H54 (cell line): ENCODE data around the gene RBM47.
A peak's percentile ranks its signal among the peaks of the same experiment; 100 is the strongest.
"Not testable (repeated sequence)": the region's sequence is repeated elsewhere in the genome, so short reads cannot be mapped to it uniquely, and the experiment has no call there.

Experiments
- DNase-seq: peaks from one replicate; pipeline ENCODE4 v3.0.0; 2011; ENCODE audit warnings: low spot score, mixed read lengths; ENCODE audit not compliant: insufficient read length
- FAIRE-seq: peaks from 3 replicates; lab custom pipeline; 2011; peaks lifted over from hg19 to GRCh38; lab: Jason Lieb, UNC
- POLR2A ChIP-seq: IDR thresholded peaks from 2 replicates; pipeline ENCODE4 v1.6.1; 2011; ENCODE audit warnings: low read depth, mild to moderate bottlenecking, low read length

RBM47 gene

DNA sequence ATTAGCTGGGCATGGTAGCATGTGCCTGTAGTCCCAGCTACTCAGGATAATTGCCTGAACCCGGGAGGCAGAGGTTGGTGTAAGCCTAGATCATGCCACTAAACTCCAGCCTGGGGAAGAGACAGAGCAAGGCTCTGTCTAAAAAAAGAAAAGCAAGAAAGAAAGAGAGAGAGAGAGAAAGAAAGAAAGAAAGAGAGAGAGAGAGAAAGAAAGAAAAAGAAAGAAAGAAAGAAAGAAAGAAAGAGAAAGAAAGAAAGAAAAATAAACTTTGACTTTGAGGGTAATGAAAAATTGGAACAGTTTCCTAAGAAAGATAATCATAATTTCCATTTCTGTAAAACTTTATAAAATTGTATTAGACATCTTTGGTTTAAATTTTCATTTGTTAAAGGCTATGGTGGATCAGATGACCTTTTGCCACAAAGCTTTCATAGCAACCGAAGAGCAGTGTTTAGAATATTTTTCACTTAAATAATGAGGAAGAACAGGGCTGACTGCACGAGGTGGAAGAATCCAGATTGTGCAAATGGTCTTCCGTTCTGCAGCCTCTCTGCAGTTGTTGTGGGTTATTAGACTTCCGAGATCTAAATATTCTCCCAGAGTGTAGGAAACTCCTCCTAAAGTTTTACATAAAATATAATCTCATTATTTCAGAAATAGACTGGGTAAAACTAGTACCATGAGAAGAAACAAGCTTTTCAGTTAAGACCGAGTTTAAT lies 55.9 kb downstream of the RBM47 start:
- DNase-seq (no peak), FAIRE-seq (no peak)
- no peak for TF ChIP-seq POLR2A

DNA sequence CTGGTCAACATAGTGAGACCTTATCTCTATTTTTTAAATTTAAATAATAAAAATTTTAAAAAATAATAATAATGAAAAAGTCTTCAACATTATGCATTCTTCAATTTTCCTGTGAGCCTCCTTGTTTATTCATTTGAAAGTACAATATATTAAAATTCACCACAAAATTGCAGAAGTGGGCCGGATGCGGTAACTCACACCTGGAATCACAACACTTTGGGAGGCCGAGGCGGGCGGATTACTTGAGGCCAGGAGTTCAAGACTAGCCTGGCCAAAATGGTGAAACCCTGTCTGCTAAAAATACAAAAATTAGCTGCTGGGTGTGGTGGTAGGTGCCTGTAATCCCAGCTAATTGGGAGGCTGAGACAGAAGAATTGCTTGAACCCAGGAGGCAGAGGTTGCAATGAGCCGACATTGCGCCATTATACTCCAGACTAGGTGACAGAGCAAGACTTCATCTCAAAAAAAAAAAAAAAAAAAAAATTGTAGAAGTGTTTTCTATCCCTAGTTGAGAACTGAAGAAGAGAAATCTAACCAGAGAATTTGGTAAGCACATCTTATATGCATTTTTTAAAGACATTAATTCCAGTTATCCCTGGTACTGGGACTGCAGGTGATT lies 56.9 kb downstream of the RBM47 start:
- FAIRE-seq = no peak
- TF ChIP-seq POLR2A = no peak

DNA sequence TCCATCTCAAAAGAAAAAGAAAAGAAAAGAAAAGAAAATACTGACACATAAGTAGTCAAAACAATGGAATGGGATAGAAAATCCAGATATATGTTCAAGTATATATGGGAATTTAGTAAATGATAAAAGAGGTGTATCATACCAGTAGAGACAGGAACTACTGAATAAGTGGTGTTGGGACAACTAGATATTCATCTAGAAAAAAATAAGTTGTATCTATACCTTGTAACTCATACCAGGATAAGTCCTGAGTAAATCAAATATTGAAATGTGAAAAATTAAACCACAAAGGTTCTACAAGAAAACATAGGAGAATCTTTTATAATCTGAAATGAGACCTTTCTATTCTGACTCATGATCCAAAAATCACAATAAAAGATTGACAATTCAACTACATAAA lies 58.5 kb downstream of the RBM47 start:
- no peak for FAIRE-seq
- no peak for TF ChIP-seq POLR2A
- no peak for DNase-seq

More for the DNA sequence above, 56.9 kb downstream of the RBM47 start:
- DNase-seq = no peak

DNA sequence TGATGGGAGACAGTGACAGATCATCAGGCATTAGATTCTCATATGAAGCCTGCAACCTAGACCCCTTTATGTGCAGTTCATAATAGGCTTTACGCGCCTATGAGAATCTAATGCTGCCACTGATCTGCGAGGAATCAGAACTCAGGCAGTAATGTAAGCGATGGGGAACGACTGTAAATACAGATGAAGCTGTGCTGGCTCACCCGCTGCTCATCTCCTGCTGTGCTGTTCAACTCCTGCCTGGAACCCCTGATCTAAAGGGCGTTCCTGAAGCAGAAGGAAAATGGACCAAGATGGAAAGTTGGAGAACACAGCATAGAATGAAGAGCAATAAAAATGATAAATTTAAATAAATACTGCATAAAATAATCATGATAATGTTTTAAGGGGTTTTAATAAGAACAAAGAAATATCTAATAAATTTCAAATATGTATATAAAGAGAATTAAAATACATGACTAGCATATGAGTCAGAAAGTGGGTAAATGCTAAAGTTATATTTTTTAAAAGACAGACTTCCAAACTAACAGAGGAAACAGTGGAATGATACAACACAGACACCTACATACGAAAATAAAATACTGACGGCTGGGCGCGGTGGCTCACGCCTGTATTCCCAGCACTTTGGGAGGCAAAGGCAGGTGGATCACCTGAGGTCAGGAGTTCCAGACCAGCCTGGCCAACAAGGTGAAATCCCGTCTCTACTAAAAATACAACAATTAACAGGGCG lies 59.2 kb downstream of the RBM47 start:
- no peak for TF ChIP-seq POLR2A
- FAIRE-seq = no peak
- no peak for DNase-seq

DNA sequence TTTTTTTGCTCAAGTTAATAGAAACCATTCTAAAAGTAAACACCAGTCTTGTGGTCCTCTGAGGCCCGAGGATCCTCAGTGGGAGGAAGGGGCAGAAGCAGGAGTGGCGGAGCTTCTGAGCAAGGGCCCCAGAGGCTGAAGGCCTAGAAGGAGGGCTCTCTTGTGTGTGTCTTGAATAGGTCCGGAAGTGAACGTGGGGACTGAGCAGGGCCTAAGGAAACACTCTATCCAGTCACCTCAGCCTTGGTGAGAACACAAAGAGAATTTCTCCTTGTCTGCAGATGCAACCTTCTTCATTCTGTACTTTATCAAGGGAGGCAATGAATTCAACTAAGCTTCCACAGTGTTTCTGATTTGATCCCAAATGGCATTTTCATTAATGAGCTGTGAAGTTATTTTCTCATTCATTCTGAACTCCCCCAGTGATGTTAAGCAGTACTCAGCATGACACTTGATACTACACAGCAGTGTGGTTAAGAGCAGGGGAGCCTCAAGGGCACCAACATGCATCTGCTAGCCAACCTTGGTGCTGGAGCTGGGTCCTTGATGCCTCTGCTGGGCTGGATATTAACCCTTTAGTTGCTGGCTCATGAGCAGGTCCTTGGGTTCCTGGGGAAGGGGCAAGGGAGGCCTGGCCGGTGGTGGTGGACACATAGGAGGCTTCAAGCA lies 64.7 kb downstream of the RBM47 start:
- FAIRE-seq (no peak), DNase-seq (no peak)
- TF ChIP-seq POLR2A = no peak

DNA sequence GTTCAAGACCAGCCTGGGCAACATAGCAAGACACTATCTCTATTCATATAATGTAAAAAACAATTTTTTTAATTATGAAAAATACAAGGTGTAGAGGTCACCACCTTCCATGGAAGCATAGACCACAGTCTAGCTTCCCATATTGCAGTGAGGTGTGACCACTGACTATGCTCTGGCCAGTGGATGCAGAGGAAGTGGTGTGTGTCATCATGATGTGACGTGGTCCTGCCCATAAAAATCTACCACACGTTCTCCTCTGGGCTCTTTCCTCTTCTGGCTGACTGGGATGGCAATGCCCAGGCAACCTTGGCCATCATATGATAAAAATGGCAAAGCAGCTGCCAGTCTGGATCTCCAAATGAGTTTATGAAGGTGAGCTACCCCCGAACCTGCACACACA lies 65.7 kb downstream of the RBM47 start:
- FAIRE-seq (peak; percentile 66), DNase-seq (peak; percentile 12)
- TF ChIP-seq POLR2A = no peak

DNA sequence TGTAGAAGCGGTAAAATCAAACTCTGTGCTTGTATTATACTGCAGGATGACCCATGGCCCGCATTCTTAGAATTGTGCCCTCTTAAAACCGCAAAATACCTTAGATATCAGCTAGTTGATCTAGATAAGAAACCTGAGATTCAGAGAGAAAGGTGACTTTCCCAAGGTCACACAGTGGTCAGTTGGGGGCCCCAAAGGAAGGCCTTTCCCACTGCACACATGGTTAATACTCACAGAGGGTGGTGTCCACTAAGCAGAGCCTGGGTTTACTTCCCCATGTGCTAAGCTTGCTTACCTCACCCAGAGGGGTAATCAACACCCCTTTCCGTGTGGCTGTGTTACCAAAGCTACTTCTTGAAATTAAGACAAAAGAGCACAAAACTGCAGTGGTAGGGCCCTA lies 66.3 kb downstream of the RBM47 start:
- DNase-seq (no peak), FAIRE-seq (no peak)

DNA sequence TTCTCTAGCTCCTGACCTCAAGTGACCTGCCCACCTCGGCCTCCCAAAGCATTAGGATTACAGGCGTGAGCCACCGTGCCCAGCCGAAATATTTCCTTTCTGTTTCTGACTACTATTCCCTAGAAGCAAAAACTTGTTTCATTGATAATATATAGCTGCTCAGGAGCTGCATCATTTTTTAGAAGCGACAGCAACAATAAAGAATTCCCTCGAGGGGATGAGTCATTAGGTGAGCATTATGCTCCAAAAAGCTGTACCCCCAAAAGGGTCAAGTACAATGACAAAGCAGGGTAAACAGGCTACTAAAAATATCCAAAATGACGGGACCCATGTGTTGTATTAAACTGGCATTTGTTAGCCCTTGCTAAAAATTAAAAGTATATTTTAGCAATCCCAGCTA lies 67.0 kb downstream of the RBM47 start:
- DNase-seq (no peak), FAIRE-seq (no peak)
- TF ChIP-seq POLR2A = no peak

More for the DNA sequence above, 66.3 kb downstream of the RBM47 start:
- TF ChIP-seq POLR2A = no peak

DNA sequence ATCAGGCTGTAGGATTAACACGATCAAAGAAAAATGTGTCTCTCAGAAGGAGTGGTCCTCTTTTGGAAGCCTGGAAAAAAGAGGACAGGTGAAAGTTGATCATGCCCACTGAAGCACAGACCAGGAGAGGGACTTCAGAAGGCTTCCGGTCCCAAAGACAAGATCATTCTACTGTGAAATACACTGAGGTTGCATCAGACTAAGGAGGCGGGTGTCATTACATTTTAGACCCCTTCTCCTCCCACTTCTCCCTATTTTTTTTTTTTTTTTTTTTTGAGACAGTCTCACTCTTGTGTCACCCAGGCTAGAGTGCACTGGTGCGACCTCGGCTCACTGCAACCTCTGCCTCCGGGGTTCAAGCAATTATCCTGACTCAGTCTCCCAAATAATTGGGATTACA lies 67.5 kb downstream of the RBM47 start:
- TF ChIP-seq POLR2A = no peak
- DNase-seq = no peak
- FAIRE-seq = no peak

DNA sequence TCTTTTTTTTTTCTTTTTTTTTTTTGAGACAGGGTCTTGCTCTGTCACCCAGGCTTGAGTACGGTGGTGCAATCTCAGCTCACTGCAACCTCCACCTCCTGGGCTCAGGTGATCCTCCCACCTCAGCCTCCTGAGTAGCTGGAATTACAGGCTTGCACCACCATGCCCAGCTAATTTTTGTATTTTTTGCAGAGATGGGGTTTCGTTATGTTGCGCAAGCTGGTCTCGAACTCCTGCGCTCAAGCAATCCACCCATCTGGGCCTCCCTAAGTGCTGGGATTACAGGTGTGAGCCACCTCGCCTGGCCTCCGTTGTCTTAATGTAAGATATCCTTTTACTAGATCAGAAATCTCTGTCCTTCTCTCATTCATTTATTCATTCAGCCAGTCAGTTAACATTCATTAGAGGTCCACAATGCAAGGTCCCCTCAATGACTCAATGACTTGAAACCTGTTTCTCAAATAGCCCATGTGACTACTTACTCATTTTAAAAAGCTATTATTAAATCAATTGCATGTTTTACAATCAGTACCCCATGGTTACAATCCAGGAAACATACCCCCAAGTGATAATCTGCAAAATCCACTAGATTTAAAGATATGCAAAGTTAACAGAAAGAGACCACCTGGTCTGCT lies 68.0 kb downstream of the RBM47 start:
- not testable (repeated sequence) for DNase-seq, FAIRE-seq

DNA sequence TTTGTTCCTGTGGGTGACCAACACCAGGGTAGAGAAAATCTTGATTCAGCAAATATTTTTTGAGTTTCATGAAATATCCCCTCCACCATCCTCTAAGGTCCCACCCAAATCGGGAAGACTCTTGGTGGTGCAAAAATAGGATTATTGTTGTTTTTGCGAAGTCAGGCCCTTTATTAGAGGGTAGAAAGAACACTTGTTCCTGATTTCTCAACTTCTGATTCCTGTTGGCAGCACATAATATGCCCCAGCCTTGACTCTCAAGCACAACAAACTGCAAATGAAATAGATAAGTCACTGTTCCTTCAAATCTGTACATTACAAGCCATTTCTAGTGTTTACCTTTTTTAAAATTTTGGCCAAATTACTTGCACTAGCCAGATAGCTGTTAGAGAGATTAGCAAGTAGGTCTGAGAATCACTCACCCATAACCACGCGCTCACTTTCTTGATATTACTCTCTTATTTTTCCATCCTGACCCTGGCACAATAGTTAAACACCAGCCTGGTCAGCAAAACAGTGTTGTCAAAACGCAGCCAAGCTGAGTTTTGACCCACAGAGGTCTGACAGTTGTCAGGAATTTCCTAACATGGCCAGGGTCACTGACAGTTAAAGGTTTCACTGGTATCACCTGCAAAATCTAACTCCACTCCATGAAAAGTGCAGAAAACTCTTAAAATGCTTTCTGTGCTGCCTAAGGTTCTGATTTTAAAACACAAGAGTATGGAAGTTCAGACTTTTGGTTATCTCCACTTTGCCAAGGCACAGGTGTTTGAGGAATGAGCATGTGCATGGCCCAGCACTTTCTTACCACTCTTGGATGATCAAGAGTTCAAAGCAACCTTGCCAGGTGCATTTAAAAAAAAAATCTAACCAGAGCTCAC lies 69.8 kb downstream of the RBM47 start:
- TF ChIP-seq POLR2A = no peak
- FAIRE-seq = no peak
- no peak for DNase-seq

DNA sequence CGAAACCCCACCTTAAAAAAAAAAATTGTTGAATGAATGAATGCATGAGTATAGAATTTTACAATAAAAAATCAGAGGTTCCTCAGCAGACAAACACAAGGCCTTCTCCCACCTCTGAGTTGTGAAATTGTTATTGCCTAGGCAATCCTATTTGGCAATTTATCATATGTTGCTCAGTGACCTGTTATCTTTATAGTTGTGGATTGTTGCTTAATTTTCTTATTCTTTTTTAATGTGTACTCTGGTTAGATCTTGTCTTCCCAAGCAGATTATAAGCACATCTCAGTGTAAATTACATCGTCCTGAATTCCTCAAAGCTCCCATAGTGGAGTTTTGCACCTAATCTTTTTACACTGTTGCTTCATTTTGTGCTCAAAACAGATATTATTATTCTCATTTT lies 71.9 kb downstream of the RBM47 start:
- no peak for TF ChIP-seq POLR2A
- FAIRE-seq = no peak
- no peak for DNase-seq
